Neural cell (in vitro differentiated cells): ENCODE measurements around the gene FEN1.

Source experiments
- CTCF ChIP-seq: fragments of 450-650 bp; IDR thresholded peaks from 2 replicates; pipeline ENCODE4 v1.5.1; 2014; ENCODE audit warnings: antibody characterized with exemption, mild to moderate bottlenecking, moderate library complexity; ENCODE audit not compliant: poor library complexity, severe bottlenecking
- EZH2 ChIP-seq: fragments of 200-600, 300-800 bp; shearing (Covaris generic), sonication (generic); IDR thresholded peaks from 2 replicates; pipeline ENCODE4 v1.6.1; 2014; ENCODE audit warnings: antibody characterized with exemption, low read length, borderline replicate concordance, mild to moderate bottlenecking; ENCODE audit not compliant: insufficient read depth, poor library complexity, severe bottlenecking
- MXI1 ChIP-seq: fragments of 450-650 bp; conservative IDR thresholded peaks from 2 replicates; pipeline ENCODE4 v1.6.1; 2014; ENCODE audit warnings: antibody characterized with exemption, mild to moderate bottlenecking; ENCODE audit not compliant: poor library complexity, severe bottlenecking
- POLR2AphosphoS5 ChIP-seq: IDR thresholded peaks from 2 replicates; pipeline ENCODE4 v1.6.1; 2012
- RAD21 ChIP-seq: fragments of 450-650 bp; conservative IDR thresholded peaks from 2 replicates; pipeline ENCODE4 v1.6.1; 2014; ENCODE audit warnings: antibody characterized with exemption, mild to moderate bottlenecking, moderate library complexity
- SMC3 ChIP-seq: fragments of 450-650 bp; conservative IDR thresholded peaks from 2 replicates; pipeline ENCODE4 v1.6.1; 2014; ENCODE audit warnings: antibody characterized with exemption, mild to moderate bottlenecking, moderate library complexity; ENCODE audit not compliant: poor library complexity
- TAF1 ChIP-seq: IDR thresholded peaks from 2 replicates; pipeline ENCODE4 v1.6.1; 2012; ENCODE audit warnings: low read depth

- TF ChIP-seq POLR2AphosphoS5 (no peak), CTCF (no peak), RAD21 (no peak), SMC3 (no peak), TAF1 (no peak), EZH2 (no peak), MXI1 (no peak)
Measured at GRCh38 chr11:61769169-61769920, 23.4 kb upstream of the FEN1 start.
